Kidney epithelial cell (primary cell): Measurements from ENCODE around the gene HEPN1. TPM values are rescaled to one million over a fixed set of nuclear protein-coding genes. Genes with fewer than 3 reads are reported as not detected.

Experiments used
- DNase-seq: peaks from one replicate; pipeline ENCODE4 v3.0.0-alpha.2; 2010; ENCODE audit warnings: low read depth
- H3K27me3 ChIP-seq: 2 replicates; pipeline ENCODE4 v1.6.0; 2011; ENCODE audit warnings: low read length; ENCODE audit not compliant: control insufficient read depth, insufficient read depth
- H3K36me3 ChIP-seq: 2 replicates; pipeline ENCODE4 v1.5.1; 2011; ENCODE audit warnings: low read length; ENCODE audit not compliant: control insufficient read depth, insufficient read depth
- H3K4me3 ChIP-seq: 2 replicates; pipeline ENCODE4 v1.5.1; 2011; ENCODE audit warnings: low read depth, mild to moderate bottlenecking, control low read depth, low read length
- total RNA-seq: library from RNA; depleted of rRNA; stranded (reverse); fragments of >200 nt; gene quantifications from 2 replicates; pipeline ENCODE4 v1.2.3, GENCODE V29; 2015
- TF ChIP-seq, protein P1 (sequence below): IDR thresholded peaks from 2 replicates; pipeline ENCODE4 v1.5.1; 2011; ENCODE audit warnings: mild to moderate bottlenecking, moderate library complexity, low read length, control low read depth, inconsistent platforms; ENCODE audit not compliant: insufficient read depth, poor library complexity, severe bottlenecking

The HEPN1 gene
- total RNA-seq, 1 donor from 2014 or later = not detected

DNA sequence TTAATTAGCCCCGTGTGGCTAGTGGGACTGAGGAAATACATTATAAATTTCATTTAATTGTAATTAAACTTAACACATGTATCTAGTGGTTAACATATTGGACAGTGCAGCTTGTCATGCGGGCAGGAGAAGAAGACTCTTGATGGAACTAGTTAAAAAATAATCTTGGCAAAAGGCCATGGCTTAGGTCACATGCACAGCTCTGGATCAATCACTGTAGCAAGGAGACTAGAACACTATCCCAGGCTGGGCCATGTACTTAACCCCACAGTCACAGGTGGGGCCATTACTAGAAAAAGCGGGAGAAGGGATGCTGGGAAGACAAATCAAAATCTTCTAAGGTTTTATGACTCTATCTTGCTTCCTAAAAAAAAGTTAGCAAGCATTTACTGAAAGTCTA, 25.5 kb downstream of the HEPN1 start:
- no peak for DNase-seq
- Histone ChIP-seq H3K27me3 (no peaks in the 10 kb centered on the region), H3K4me3 (no peak overlapping the region), H3K36me3 (no peaks in the 10 kb centered on the region)
- TF ChIP-seq, protein P1, sequence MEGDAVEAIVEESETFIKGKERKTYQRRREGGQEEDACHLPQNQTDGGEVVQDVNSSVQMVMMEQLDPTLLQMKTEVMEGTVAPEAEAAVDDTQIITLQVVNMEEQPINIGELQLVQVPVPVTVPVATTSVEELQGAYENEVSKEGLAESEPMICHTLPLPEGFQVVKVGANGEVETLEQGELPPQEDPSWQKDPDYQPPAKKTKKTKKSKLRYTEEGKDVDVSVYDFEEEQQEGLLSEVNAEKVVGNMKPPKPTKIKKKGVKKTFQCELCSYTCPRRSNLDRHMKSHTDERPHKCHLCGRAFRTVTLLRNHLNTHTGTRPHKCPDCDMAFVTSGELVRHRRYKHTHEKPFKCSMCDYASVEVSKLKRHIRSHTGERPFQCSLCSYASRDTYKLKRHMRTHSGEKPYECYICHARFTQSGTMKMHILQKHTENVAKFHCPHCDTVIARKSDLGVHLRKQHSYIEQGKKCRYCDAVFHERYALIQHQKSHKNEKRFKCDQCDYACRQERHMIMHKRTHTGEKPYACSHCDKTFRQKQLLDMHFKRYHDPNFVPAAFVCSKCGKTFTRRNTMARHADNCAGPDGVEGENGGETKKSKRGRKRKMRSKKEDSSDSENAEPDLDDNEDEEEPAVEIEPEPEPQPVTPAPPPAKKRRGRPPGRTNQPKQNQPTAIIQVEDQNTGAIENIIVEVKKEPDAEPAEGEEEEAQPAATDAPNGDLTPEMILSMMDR = no peak

DNA sequence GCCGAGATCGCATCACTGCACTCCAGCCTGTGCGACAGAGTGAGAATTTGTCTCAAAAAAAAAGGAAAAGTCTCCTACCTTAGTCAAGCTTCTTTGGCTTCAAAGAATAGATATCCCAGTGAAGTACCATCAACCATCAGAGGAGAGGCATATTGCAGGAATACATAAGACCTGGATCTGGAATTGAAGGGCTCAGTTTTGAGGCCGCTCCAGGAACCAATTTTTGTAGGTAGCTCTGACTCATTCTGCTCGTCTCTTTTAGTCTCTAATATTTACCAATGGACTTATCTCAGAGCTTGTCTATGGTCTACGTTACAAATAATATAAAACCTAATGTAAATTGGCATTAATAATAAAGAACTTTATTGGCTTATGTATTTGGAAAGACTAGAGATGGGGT, 26.8 kb downstream of the HEPN1 start:
- H3K27me3 ChIP-seq = no peaks in the 10 kb centered on the region
- H3K36me3 ChIP-seq = no peaks in the 10 kb centered on the region
- TF ChIP-seq, protein P1 = no peak
- no peak for DNase-seq
- no peak overlapping the region for H3K4me3 ChIP-seq

DNA sequence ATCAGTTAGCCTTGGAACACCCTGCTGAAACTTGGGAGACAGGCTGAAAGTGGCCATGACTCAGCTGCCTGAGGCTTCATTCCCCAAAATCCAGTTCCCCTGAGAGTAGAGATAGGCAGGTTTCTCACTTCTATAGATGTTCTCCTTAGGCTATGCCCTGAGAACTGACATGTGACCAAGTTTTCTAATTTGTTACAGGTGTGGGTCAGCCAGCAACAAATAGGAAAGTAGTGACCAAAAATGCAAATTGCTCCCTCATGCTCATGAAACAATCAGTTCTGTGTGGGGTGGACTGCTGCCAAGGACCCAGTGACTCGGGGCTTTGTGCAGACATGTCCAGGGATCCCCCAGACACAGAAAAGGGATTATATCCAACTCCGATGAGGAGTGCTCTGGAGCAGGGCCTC, 27.7 kb downstream of the HEPN1 start:
- no peak for DNase-seq
- H3K27me3 ChIP-seq = no peaks in the 10 kb centered on the region
- H3K4me3 ChIP-seq = no peak overlapping the region
- TF ChIP-seq, protein P1 = no peak
- no peaks in the 10 kb centered on the region for H3K36me3 ChIP-seq

DNA sequence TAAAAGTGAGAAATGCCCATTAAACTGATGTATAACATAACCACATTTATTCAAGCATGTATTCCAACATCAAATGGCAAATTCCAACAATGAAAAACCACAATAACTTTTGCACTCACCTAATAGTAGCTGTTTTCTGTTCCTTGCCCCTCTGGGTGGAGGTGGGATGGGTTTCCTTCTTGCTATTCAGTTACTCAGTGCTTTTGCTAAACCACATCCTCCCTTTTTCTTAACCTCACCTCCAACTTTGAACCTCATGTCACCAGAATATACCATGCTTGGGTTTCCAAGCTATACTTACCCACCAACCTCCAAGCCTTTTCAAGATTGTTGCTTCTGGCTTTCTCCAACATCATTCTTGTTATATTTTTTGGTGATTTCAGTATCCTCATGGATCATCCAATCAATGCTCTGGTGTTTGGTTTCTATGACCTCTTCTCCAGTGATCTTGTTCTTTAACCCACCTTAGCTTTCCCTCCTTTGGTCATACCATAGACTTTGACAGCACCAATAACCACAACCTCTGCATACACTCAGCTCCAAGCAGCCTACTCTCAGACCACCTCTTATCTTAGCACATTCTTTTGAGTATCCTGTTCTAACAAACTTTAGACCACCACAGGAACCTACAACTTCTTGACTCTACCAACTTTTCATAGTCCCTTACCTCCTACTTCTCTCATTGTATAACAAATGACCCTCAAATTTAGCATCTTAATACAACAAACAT, 31.7 kb downstream of the HEPN1 start:
- Histone ChIP-seq H3K36me3 (no peaks in the 10 kb centered on the region), H3K27me3 (no peaks in the 10 kb centered on the region), H3K4me3 (no peak overlapping the region)
- TF ChIP-seq, protein P1 = no peak
- no peak for DNase-seq

DNA sequence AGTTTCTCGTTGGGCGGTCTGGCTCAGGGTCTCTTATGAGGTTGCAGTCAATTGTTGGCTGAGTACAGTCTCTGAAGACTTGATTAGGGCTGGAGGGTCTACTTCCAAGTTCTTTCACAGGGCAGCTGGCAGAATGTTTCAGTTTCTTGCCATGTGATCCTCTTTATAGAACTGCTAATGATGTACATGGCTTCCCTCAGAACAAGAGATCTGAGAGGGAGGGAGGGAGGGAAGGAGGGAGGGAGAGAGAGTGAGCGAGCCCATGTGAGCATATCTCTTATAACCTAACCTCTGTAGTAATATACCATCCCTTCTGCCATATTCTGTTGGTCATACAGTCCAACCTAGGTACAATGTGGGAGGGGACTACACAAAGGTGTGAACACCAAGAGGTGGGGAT, 32.3 kb downstream of the HEPN1 start:
- H3K27me3 ChIP-seq = no peaks in the 10 kb centered on the region
- TF ChIP-seq, protein P1 = no peak
- no peaks in the 10 kb centered on the region for H3K36me3 ChIP-seq
- DNase-seq = no peak
- H3K4me3 ChIP-seq = no peak overlapping the region
